ENCODE results near the gene LYPD6. TPM values are rescaled to one million over a fixed set of nuclear protein-coding genes. Genes with fewer than 3 reads are reported as not detected.

Gene LYPD6
- total RNA-seq, 1 donor from 2014 or later, result 10.0 TPM

GRCh38 chr2:149438330-149438960 is 108.1 kb downstream of the LYPD6 start:
- ATAC-seq (no peak), DNase-seq (ENCODE audit: low spot score) (no peak)
- intact Hi-C loops (cut with DNase I), result no loop called here

DNA sequence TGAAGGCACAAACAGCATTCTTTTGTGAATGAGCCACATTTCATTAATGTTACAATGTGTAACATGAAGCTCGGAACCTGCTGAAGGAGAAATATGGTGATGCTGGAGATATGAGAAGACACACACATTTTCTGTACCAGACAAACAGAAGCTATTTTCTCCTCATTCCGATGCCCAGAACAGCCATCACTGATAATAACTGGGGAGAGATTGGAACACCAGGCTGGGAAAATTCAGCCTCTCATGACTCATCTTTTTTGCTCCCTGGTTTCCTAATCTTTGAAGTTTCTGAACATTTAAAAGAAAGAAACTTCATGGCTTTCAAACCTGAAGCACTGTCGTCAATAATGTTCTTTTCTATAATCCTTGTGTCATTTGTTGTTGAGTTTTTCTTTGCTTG is 110.9 kb downstream of the LYPD6 start:
- no peak for ATAC-seq

DNA sequence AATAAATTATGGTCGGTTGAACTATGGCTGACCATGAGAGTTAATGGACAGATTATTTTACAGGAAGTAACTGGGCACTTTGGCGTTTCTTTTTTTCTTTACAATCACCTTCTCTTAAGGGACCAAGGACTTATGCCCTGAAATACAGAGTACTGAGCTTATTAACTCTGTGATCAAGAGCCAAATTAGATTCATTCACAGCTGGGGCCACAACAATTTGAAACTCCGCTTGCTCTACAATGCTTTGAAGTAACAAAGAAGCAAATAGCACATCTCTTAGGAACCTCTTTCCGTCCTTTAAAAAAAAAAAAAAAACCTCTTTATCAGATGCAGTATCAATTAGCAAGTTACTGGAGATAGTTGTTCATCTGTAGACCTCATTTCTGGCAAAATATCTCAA is 112.0 kb downstream of the LYPD6 start:
- intact Hi-C loops (cut with DNase I), result no loop called here
- no peak for ATAC-seq
- no peak for DNase-seq (ENCODE audit: low spot score)

More for the DNA sequence above, 110.9 kb downstream of the LYPD6 start:
- no peak for DNase-seq (ENCODE audit: low spot score)
- intact Hi-C loops (cut with DNase I), result no loop called here

- intact Hi-C loops (cut with DNase I), result no loop called here
- DNase-seq (ENCODE audit: low spot score) (no peak), ATAC-seq (no peak)
Observed at GRCh38 chr2:149443150-149443549, 112.8 kb downstream of the LYPD6 start.

DNA sequence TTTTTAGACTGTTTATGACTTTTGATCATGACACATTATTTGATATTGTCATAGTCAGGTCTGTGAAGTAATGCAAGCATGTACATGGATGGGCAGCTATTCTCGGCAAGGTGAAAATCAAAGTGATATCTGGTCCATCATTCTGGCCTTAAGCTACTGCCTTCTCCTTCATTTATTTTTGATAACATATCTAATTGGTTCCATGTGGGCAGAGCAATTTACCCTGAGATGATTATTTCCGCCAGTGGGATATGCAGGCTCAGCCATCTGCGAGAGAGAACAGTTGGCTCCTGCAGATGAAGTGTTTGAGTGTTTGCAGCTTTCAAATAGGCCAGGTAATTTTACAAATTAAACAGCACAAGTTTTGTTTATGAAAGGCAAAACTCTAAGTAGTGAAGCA is 116.4 kb downstream of the LYPD6 start:
- no peak for ATAC-seq
- no peak for DNase-seq (ENCODE audit: low spot score)
- intact Hi-C loops (cut with DNase I), result no loop called here

GRCh38 chr2:149448315-149448714 is 117.9 kb downstream of the LYPD6 start:
- ATAC-seq (no peak), DNase-seq (ENCODE audit: low spot score) (no peak)
- intact Hi-C loops (cut with DNase I), result no loop called here

- ATAC-seq (no peak), DNase-seq (ENCODE audit: low spot score) (no peak)
- intact Hi-C loops (cut with DNase I), result no loop called here
Observed at GRCh38 chr2:149449017-149449416, 118.6 kb downstream of the LYPD6 start.

GRCh38 chr2:149451417-149452165 is 121.2 kb downstream of the LYPD6 start:
- ATAC-seq (no peak), DNase-seq (ENCODE audit: low spot score) (no peak)
- intact Hi-C loops (cut with DNase I), result no loop called here

GRCh38 chr2:149456285-149456684 is 125.9 kb downstream of the LYPD6 start:
- no peak for ATAC-seq
- no peak for DNase-seq (ENCODE audit: low spot score)
- intact Hi-C loops (cut with DNase I), result no loop called here

GRCh38 chr2:149458502-149458901 is 128.1 kb downstream of the LYPD6 start:
- intact Hi-C loops (cut with DNase I), result no loop called here
- DNase-seq (ENCODE audit: low spot score) (no peak), ATAC-seq (no peak)

GRCh38 chr2:149463328-149464002 is 133.1 kb downstream of the LYPD6 start:
- ATAC-seq, result no peak
- no peak for DNase-seq (ENCODE audit: low spot score)
- intact Hi-C loops (cut with DNase I), result no loop called here

GRCh38 chr2:149464396-149464795 is 134.0 kb downstream of the LYPD6 start:
- intact Hi-C loops (cut with DNase I), result no loop called here
- no peak for ATAC-seq
- DNase-seq (ENCODE audit: low spot score), result no peak

- intact Hi-C loops (cut with DNase I), result no loop called here
- ATAC-seq, result no peak
- DNase-seq (ENCODE audit: low spot score), result no peak
Observed at GRCh38 chr2:149465873-149466272, 135.5 kb downstream of the LYPD6 start.

GRCh38 chr2:149466635-149467034 is 136.2 kb downstream of the LYPD6 start:
- no peak for DNase-seq (ENCODE audit: low spot score)
- intact Hi-C loops (cut with DNase I), result no loop called here
- ATAC-seq, result no peak

- DNase-seq (ENCODE audit: low spot score) (no peak), ATAC-seq (no peak)
- intact Hi-C loops (cut with DNase I), result no loop called here
Observed at GRCh38 chr2:149467436-149467835, 137.0 kb downstream of the LYPD6 start.

DNA sequence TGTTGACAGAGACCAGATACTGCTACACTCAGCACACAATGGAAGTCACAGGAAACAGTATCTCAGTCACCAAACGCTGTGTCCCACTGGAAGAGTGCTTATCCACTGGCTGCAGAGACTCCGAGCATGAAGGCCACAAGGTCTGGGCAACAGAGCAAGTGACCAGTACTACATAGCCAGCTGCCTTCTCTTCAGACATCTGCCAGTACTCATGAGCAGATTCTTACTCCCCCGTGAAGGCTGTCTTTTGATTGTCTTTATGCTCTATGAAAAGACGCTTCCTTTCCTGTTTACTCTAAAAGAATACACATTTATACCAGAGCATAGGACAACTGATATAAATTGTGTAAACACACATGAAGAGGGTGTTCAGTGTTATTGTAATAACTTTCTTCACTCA is 138.2 kb downstream of the LYPD6 start:
- intact Hi-C loops (cut with DNase I), result no loop called here
- no peak for ATAC-seq
- no peak for DNase-seq (ENCODE audit: low spot score)

GRCh38 chr2:149470046-149470445 is 139.7 kb downstream of the LYPD6 start:
- DNase-seq (ENCODE audit: low spot score) (no peak), ATAC-seq (no peak)
- intact Hi-C loops (cut with DNase I), result no loop called here

- intact Hi-C loops (cut with DNase I), result no loop called here
- ATAC-seq (no peak), DNase-seq (ENCODE audit: low spot score) (no peak)
Observed at GRCh38 chr2:149472413-149472812, 142.0 kb downstream of the LYPD6 start.

DNA sequence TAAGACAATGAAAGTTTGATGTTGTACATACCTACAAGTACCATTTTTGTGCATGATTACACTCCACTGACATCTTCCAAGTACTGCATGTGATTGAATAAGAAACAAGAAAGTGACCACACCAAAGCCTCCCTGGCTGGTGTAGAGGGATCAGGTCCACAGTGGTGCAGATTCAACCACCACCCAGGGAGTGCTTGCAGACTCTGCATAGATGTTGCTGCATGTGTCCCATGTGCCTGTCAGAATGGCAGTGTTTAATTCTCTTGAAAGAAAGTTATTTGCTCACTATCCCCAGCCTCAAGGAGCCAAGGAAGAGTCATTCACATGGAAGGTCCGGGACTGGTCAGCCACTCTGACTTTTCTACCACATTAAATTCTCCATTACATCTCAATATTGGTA is 142.7 kb downstream of the LYPD6 start:
- ATAC-seq (no peak), DNase-seq (ENCODE audit: low spot score) (no peak)
- intact Hi-C loops (cut with DNase I), result no loop called here

GRCh38 chr2:149473521-149473920 is 143.1 kb downstream of the LYPD6 start:
- ATAC-seq (no peak), DNase-seq (ENCODE audit: low spot score) (no peak)
- intact Hi-C loops (cut with DNase I), result no loop called here

Data from sciatic nerve (tissue), 2 donors.